Activated CD4-positive, alpha-beta T cell treated with anti-CD3 and anti-CD28 coated beads, Interleukin-2, amount 10 ng/mL, durations not matched to agents 7 days and 5 days (primary cell): ENCODE data around the gene EDN3. TPM values are rescaled to one million over a fixed set of nuclear protein-coding genes. Genes with fewer than 3 reads are reported as not detected.

Experiments
- CTCF ChIA-PET: fragments of 350-600 bp; sonication (Branson Sonifier 250); formaldehyde crosslinking; loops from one replicate; lab custom pipeline; 2021; ENCODE audit warnings: antibody characterized with exemption; lab: Charles Lee
- POLR2A ChIA-PET: fragments of 350-600 bp; sonication (Branson Sonifier 250); formaldehyde crosslinking; loops from one replicate; lab custom pipeline; 2021; ENCODE audit warnings: antibody characterized with exemption; lab: Charles Lee
- DNase-seq: peaks from one replicate; pipeline ENCODE4 v3.0.0-alpha.2; 2020
- H3K27ac Mint-ChIP-seq: one replicate; pipeline ENCODE4 v1.8.0; 2021; ENCODE audit warnings: mild to moderate bottlenecking, moderate library complexity, mixed read lengths
- H3K27me3 Mint-ChIP-seq: one replicate; pipeline ENCODE4 v1.8.0; 2021; ENCODE audit warnings: mixed read lengths
- H3K36me3 Mint-ChIP-seq: one replicate; pipeline ENCODE4 v1.8.0; 2021; ENCODE audit warnings: low read depth, mixed read lengths
- H3K4me1 Mint-ChIP-seq: one replicate; pipeline ENCODE4 v1.8.0; 2021; ENCODE audit warnings: mixed read lengths
- H3K4me3 Mint-ChIP-seq: one replicate; pipeline ENCODE4 v1.8.0; 2021; ENCODE audit warnings: mild to moderate bottlenecking, moderate library complexity, mixed read lengths
- H3K9me3 Mint-ChIP-seq: one replicate; pipeline ENCODE4 v1.8.0; 2021; ENCODE audit warnings: mixed read lengths
- total RNA-seq, 2 experiments: library from RNA; stranded (reverse); gene quantifications; one replicate each; pipeline ENCODE4 v1.2.3, GENCODE V29; 2021

Gene EDN3
- total RNA-seq, result under 1 TPM; 0.10 to 0.22 TPM

GRCh38 chr20:59300333-59301081 is at the start of gene EDN3:
TSS of gene EDN3 (plus strand) at chr20:59300611. CDS start at chr20:59300813, 202 bp downstream.
- ChIA-PET CTCF (interaction anchor here (0.6 kb wide), 1 partner anchor 184 kb away, joined by 4 read pairs; no protein-coding TSS in a partner anchor), POLR2A (no interaction called here)

GRCh38 chr20:59253325-59253724 is 47.1 kb upstream of the EDN3 start:
- H3K4me1 Mint-ChIP-seq, result peaks cover 80% of the 10 kb centered on the region
- H3K9me3 Mint-ChIP-seq, result peaks cover 42% of the 10 kb centered on the region
- POLR2A ChIA-PET, result interaction anchor here (0.6 kb wide), 1 partner anchor 35 kb away, joined by 5 read pairs; no protein-coding TSS in a partner anchor
- H3K27me3 Mint-ChIP-seq, result no peaks in the 10 kb centered on the region
- peaks cover 90% of the 10 kb centered on the region for H3K36me3 Mint-ChIP-seq
- H3K4me3 Mint-ChIP-seq, result peak overlapping the region; percentile 52
- CTCF ChIA-PET, result interaction anchor here (0.8 to 1.0 kb wide), 4 partner anchors 12 to 100 kb away, joined by 3 to 4 read pairs (median 3); no protein-coding TSS in a partner anchor
- H3K27ac Mint-ChIP-seq, result peak overlapping the region; percentile 93
- peak; percentile 38 for DNase-seq

More at GRCh38 chr20:59300333-59301081, at the start of gene EDN3:
- H3K4me1 Mint-ChIP-seq, result peaks cover 12% of the 10 kb centered on the region
- H3K9me3 Mint-ChIP-seq, result no peaks in the 10 kb centered on the region
- no peak for DNase-seq
- H3K27ac Mint-ChIP-seq, result no peak within 1 kb of the TSS
- no peaks in the 10 kb centered on the region for H3K36me3 Mint-ChIP-seq
- peaks cover 80% of the 10 kb centered on the region for H3K27me3 Mint-ChIP-seq
- H3K4me3 Mint-ChIP-seq, result no peak within 1 kb of the TSS

GRCh38 chr20:59253779-59254319 is 46.6 kb upstream of the EDN3 start:
- peak; percentile 57 for DNase-seq
- ChIA-PET CTCF (interaction anchor here (0.8 to 1.5 kb wide), 5 partner anchors 12 to 100 kb away, joined by 3 to 4 read pairs (median 3); no protein-coding TSS in a partner anchor), POLR2A (no interaction called here)
- peak overlapping the region; percentile 93 for H3K27ac Mint-ChIP-seq
- peaks cover 42% of the 10 kb centered on the region for H3K9me3 Mint-ChIP-seq
- H3K4me1 Mint-ChIP-seq, result peaks cover 81% of the 10 kb centered on the region
- peak overlapping the region; percentile 52 for H3K4me3 Mint-ChIP-seq
- H3K27me3 Mint-ChIP-seq, result no peaks in the 10 kb centered on the region
- peaks cover 87% of the 10 kb centered on the region for H3K36me3 Mint-ChIP-seq

GRCh38 chr20:59255256-59255655 is 45.2 kb upstream of the EDN3 start:
- POLR2A ChIA-PET, result no interaction called here
- DNase-seq, result no peak

GRCh38 chr20:59258221-59258621 is 42.2 kb upstream of the EDN3 start:
- DNase-seq, result peak; percentile 36
- peaks cover 44% of the 10 kb centered on the region for H3K36me3 Mint-ChIP-seq
- CTCF ChIA-PET, result interaction anchor here (2.5 kb wide), 1 partner anchor 10 kb away, joined by 6 read pairs; no protein-coding TSS in a partner anchor
- H3K4me3 Mint-ChIP-seq, result peak overlapping the region; percentile 2
- H3K27me3 Mint-ChIP-seq, result peaks cover 7% of the 10 kb centered on the region
- peaks cover 17% of the 10 kb centered on the region for H3K9me3 Mint-ChIP-seq
- POLR2A ChIA-PET, result interaction anchor here (0.7 to 1.1 kb wide), 2 partner anchors 9 to 90 kb away, joined by 3 to 11 read pairs; no protein-coding TSS in a partner anchor
- peaks cover 63% of the 10 kb centered on the region for H3K4me1 Mint-ChIP-seq
- H3K27ac Mint-ChIP-seq, result peak overlapping the region; percentile 92

More at GRCh38 chr20:59255256-59255655, 45.2 kb upstream of the EDN3 start:
- CTCF ChIA-PET, result interaction anchor here (1.2 to 1.5 kb wide), 2 partner anchors 16 to 23 kb away, joined by 3 read pairs; no protein-coding TSS in a partner anchor
- Mint-ChIP-seq H3K9me3 (peaks cover 34% of the 10 kb centered on the region), H3K27me3 (no peaks in the 10 kb centered on the region), H3K4me3 (no peak overlapping the region), H3K27ac (peak overlapping the region; percentile 39), H3K36me3 (peaks cover 73% of the 10 kb centered on the region), H3K4me1 (peaks cover 83% of the 10 kb centered on the region)

GRCh38 chr20:59259946-59260345 is 40.5 kb upstream of the EDN3 start:
- Mint-ChIP-seq H3K27ac (no peak overlapping the region), H3K4me1 (peaks cover 46% of the 10 kb centered on the region), H3K9me3 (peaks cover 21% of the 10 kb centered on the region), H3K4me3 (no peak overlapping the region), H3K36me3 (peaks cover 27% of the 10 kb centered on the region), H3K27me3 (peaks cover 22% of the 10 kb centered on the region)
- ChIA-PET POLR2A (no interaction called here), CTCF (interaction anchor here (1.6 kb wide), 1 partner anchor 9 kb away, joined by 4 read pairs; no protein-coding TSS in a partner anchor)
- DNase-seq, result no peak

- no peak overlapping the region for H3K4me3 Mint-ChIP-seq
- peaks cover 52% of the 10 kb centered on the region for H3K27me3 Mint-ChIP-seq
- POLR2A ChIA-PET, result no interaction called here
- CTCF ChIA-PET, result interaction anchor here (0.7 to 1.3 kb wide), 3 partner anchors 12 to 193 kb away, joined by 3 to 4 read pairs (median 3); no protein-coding TSS in a partner anchor
- no peak overlapping the region for H3K27ac Mint-ChIP-seq
- H3K36me3 Mint-ChIP-seq, result peaks cover 2% of the 10 kb centered on the region
- H3K9me3 Mint-ChIP-seq, result peaks cover 10% of the 10 kb centered on the region
- H3K4me1 Mint-ChIP-seq, result peaks cover 27% of the 10 kb centered on the region
- DNase-seq, result no peak
Measured at GRCh38 chr20:59265298-59265697, 35.1 kb upstream of the EDN3 start.

- Mint-ChIP-seq H3K4me3 (no peak overlapping the region), H3K36me3 (peaks cover 2% of the 10 kb centered on the region), H3K4me1 (peaks cover 43% of the 10 kb centered on the region), H3K27me3 (peaks cover 42% of the 10 kb centered on the region), H3K27ac (no peak overlapping the region), H3K9me3 (peaks cover 6% of the 10 kb centered on the region)
- CTCF ChIA-PET, result interaction anchor here (1.5 to 2.3 kb wide), 2 partner anchors 9 to 12 kb away, joined by 4 to 6 read pairs; no protein-coding TSS in a partner anchor
- POLR2A ChIA-PET, result no interaction called here
- DNase-seq, result no peak
Measured at GRCh38 chr20:59268870-59269269, 31.5 kb upstream of the EDN3 start.

GRCh38 chr20:59269411-59270025 is 30.9 kb upstream of the EDN3 start:
- H3K4me3 Mint-ChIP-seq, result no peak overlapping the region
- POLR2A ChIA-PET, result no interaction called here
- peak; percentile 25 for DNase-seq
- H3K36me3 Mint-ChIP-seq, result peaks cover 2% of the 10 kb centered on the region
- peaks cover 40% of the 10 kb centered on the region for H3K27me3 Mint-ChIP-seq
- H3K27ac Mint-ChIP-seq, result peak overlapping the region; percentile 47
- CTCF ChIA-PET, result interaction anchor here (1.5 to 2.3 kb wide), 2 partner anchors 10 to 12 kb away, joined by 4 to 6 read pairs; no protein-coding TSS in a partner anchor
- peaks cover 50% of the 10 kb centered on the region for H3K4me1 Mint-ChIP-seq
- H3K9me3 Mint-ChIP-seq, result peaks cover 3% of the 10 kb centered on the region

GRCh38 chr20:59270380-59270779 is 30.0 kb upstream of the EDN3 start:
- H3K4me1 Mint-ChIP-seq, result peaks cover 56% of the 10 kb centered on the region
- ChIA-PET CTCF (interaction anchor here (0.6 to 1.0 kb wide), 2 partner anchors 16 to 137 kb away, joined by 3 read pairs; no protein-coding TSS in a partner anchor), POLR2A (no interaction called here)
- H3K27me3 Mint-ChIP-seq, result peaks cover 33% of the 10 kb centered on the region
- H3K36me3 Mint-ChIP-seq, result peaks cover 2% of the 10 kb centered on the region
- no peak overlapping the region for H3K4me3 Mint-ChIP-seq
- DNase-seq, result no peak
- H3K9me3 Mint-ChIP-seq, result peaks cover 3% of the 10 kb centered on the region
- no peak overlapping the region for H3K27ac Mint-ChIP-seq

- H3K36me3 Mint-ChIP-seq, result no peaks in the 10 kb centered on the region
- H3K9me3 Mint-ChIP-seq, result no peaks in the 10 kb centered on the region
- peaks cover 49% of the 10 kb centered on the region for H3K4me1 Mint-ChIP-seq
- H3K27ac Mint-ChIP-seq, result peak overlapping the region; percentile 83
- ChIA-PET POLR2A (interaction anchor here (0.6 kb wide), 1 partner anchor 66 kb away, joined by 3 read pairs; no protein-coding TSS in a partner anchor), CTCF (no interaction called here)
- peak overlapping the region; percentile 26 for H3K4me3 Mint-ChIP-seq
- H3K27me3 Mint-ChIP-seq, result peaks cover 11% of the 10 kb centered on the region
- DNase-seq, result peak; percentile 25
Measured at GRCh38 chr20:59273739-59274357, 26.6 kb upstream of the EDN3 start.

- Mint-ChIP-seq H3K4me3 (no peak overlapping the region), H3K36me3 (no peaks in the 10 kb centered on the region), H3K27me3 (peaks cover 21% of the 10 kb centered on the region), H3K4me1 (peaks cover 30% of the 10 kb centered on the region), H3K9me3 (no peaks in the 10 kb centered on the region), H3K27ac (no peak overlapping the region)
- no peak for DNase-seq
- CTCF ChIA-PET, result no interaction called here
- POLR2A ChIA-PET, result no interaction called here
Measured at GRCh38 chr20:59276938-59277337, 23.5 kb upstream of the EDN3 start.
